Chondrocyte (in vitro differentiated cells): Measurements from ENCODE around the gene TRAPPC10. TPM values are rescaled to one million over a fixed set of nuclear protein-coding genes. Genes with fewer than 3 reads are reported as not detected.

ENCODE experiments used
- DNase-seq: peaks from one replicate; pipeline ENCODE4 v3.0.0; 2021; ENCODE audit warnings: mixed read lengths, low spot score
- H3K27ac Mint-ChIP-seq: one replicate; pipeline ENCODE4 v1.8.0; 2021; ENCODE audit warnings: mild to moderate bottlenecking, moderate library complexity, mixed read lengths; ENCODE audit not compliant: unreplicated experiment
- H3K27me3 Mint-ChIP-seq: 2 replicates; pipeline ENCODE4 v1.8.0; 2021; ENCODE audit warnings: low read depth, mixed read lengths
- H3K36me3 Mint-ChIP-seq: 2 replicates; pipeline ENCODE4 v1.8.0; 2021; ENCODE audit warnings: low read depth, mixed read lengths
- H3K4me1 Mint-ChIP-seq: 2 replicates; pipeline ENCODE4 v1.8.0; 2021; ENCODE audit warnings: low read depth, mild to moderate bottlenecking, mixed read lengths
- H3K4me3 Mint-ChIP-seq: one replicate; pipeline ENCODE4 v1.8.0; 2021; ENCODE audit warnings: mild to moderate bottlenecking, moderate library complexity, mixed read lengths; ENCODE audit not compliant: unreplicated experiment
- H3K9me3 Mint-ChIP-seq: 2 replicates; pipeline ENCODE4 v1.8.0; 2021; ENCODE audit warnings: low read depth, mixed read lengths
- CTCF ChIP-seq: fragments of 200-600 bp; sonication (generic); IDR thresholded peaks from 2 replicates; pipeline ENCODE4 v1.5.0; 2021; ENCODE audit warnings: antibody characterized with exemption, mild to moderate bottlenecking, moderate library complexity
- total RNA-seq: library from RNA; stranded (reverse); gene quantifications from 3 replicates; pipeline ENCODE4 v1.2.1, GENCODE V29; 2021

The TRAPPC10 gene
- total RNA-seq, 1 donor from 2014 or later, result 31.0 TPM

- Mint-ChIP-seq H3K9me3 (no peaks in the 10 kb centered on the region), H3K27ac (peak overlapping the region; percentile 96), H3K4me1 (peaks cover 55% of the 10 kb centered on the region), H3K4me3 (no peak overlapping the region), H3K36me3 (peaks cover 5% of the 10 kb centered on the region), H3K27me3 (no peaks in the 10 kb centered on the region)
- no peak for TF ChIP-seq CTCF
- DNase-seq, result no peak
Observed at GRCh38 chr21:44049182-44049581, 37.1 kb downstream of the TRAPPC10 start.

GRCh38 chr21:44049606-44050005, 37.5 kb downstream of the TRAPPC10 start:
- peaks cover 55% of the 10 kb centered on the region for H3K4me1 Mint-ChIP-seq

DNA sequence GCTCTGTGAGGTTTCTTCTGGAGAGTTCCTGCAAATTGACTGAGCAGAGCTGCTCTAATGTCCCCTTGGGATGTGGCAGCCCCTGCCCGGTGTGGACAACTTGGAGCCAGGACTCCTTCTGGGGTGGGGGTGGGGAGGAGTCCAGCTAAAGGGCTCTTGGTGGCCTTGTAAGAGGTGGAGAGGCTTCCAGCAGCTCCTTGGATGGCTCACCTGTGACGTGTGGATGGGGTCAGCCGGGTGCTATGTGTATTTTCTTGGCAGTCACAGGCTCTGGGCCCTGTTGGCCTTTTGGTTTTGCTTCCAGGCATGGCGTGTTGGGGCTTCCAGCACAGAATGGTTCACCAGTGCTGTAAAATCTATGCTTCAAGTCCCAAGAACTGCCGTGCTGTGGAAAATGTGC, 38.2 kb downstream of the TRAPPC10 start:
- Mint-ChIP-seq H3K27ac (peak overlapping the region; percentile 96), H3K27me3 (no peaks in the 10 kb centered on the region), H3K36me3 (peaks cover 3% of the 10 kb centered on the region), H3K4me3 (no peak overlapping the region), H3K9me3 (no peaks in the 10 kb centered on the region), H3K4me1 (peaks cover 62% of the 10 kb centered on the region)
- no peak for TF ChIP-seq CTCF
- DNase-seq, result no peak

More at GRCh38 chr21:44049606-44050005, 37.5 kb downstream of the TRAPPC10 start:
- H3K27ac Mint-ChIP-seq, result peak overlapping the region; percentile 96
- no peaks in the 10 kb centered on the region for H3K27me3 Mint-ChIP-seq
- peaks cover 3% of the 10 kb centered on the region for H3K36me3 Mint-ChIP-seq
- DNase-seq, result no peak
- TF ChIP-seq CTCF, result no peak
- no peaks in the 10 kb centered on the region for H3K9me3 Mint-ChIP-seq
- no peak overlapping the region for H3K4me3 Mint-ChIP-seq

DNA sequence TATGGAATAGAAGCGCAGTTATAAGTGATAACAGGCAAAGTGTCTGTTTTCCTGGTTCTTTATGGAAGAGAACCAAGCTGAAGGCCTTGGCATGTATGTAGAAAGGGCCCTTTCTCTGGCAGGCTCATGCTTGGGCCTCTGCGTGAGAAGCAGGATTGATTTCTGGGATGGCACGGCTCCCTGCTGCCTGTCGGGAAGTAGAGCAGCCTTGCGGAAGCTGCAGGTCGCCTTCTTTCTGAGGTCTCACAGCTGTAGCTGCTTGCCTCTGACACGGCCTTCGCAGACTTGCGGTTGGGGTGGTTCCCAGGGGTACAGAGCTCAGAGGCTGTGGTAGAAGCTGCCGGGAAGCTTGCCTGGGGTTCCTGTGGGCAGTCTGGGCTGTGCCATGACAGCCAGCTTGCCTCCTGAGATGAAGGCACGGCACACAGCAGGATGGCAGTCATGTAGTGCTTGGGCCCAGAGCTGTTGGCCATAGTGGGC, 39.4 kb downstream of the TRAPPC10 start:
- no peaks in the 10 kb centered on the region for H3K27me3 Mint-ChIP-seq
- H3K9me3 Mint-ChIP-seq, result no peaks in the 10 kb centered on the region
- no peak overlapping the region for H3K4me3 Mint-ChIP-seq
- TF ChIP-seq CTCF, result no peak
- peak overlapping the region; percentile 79 for H3K27ac Mint-ChIP-seq
- H3K36me3 Mint-ChIP-seq, result peaks cover 7% of the 10 kb centered on the region
- peaks cover 74% of the 10 kb centered on the region for H3K4me1 Mint-ChIP-seq
- peak; percentile 94 for DNase-seq

DNA sequence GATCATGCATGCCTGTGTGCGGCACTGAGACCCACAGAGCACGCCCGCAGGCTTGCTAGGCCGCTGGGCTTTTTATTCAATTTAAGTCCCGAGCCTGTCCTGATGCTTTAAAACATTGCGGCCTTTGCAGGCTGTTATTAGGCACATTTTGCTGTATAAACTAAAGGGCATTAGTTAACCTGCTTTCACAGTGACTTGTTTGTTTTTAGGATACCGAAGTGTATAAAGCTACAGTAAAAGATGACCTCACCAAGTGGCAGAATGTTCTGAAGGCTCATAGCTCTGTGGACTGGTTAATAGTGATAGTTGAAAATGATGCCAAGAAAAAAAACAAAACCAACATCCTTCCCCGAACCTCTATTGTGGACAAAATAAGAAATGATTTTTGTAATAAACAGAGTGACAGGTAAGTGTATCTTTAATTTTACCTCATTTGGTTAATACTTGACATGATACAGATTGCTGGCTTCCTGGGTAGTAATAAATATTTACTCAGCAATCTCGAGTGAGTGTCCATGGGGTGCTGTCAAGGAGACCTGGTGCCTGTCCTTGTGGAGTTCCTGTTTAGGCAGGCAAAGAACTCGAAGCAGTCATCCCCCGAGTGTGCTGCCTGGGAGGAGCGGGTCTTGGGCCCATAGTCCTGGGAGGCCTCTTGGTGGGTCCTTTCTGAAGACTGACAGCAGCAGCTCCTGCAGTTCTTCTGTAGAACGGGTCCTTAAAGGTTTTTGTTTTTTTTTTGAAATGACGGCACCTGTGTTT, 40.1 kb downstream of the TRAPPC10 start:
- H3K27me3 Mint-ChIP-seq, result no peaks in the 10 kb centered on the region
- peaks cover 75% of the 10 kb centered on the region for H3K4me1 Mint-ChIP-seq
- H3K4me3 Mint-ChIP-seq, result no peak overlapping the region
- H3K27ac Mint-ChIP-seq, result peak overlapping the region; percentile 79
- H3K36me3 Mint-ChIP-seq, result peaks cover 10% of the 10 kb centered on the region
- DNase-seq, result no peak
- TF ChIP-seq CTCF, result no peak
- H3K9me3 Mint-ChIP-seq, result no peaks in the 10 kb centered on the region
